Hematopoietic multipotent progenitor cell treated with erythropoietin and hydrocortisone succinate and interleukin-3 and kit ligand, for 17 days (in vitro differentiated cells): ENCODE results near the gene ZNF569.
"Not testable (repeated sequence)": the region's sequence is repeated elsewhere in the genome, so short reads cannot be mapped to it uniquely, and the experiment has no call there.

ENCODE experiments used
- DNase-seq: peaks from one replicate; pipeline ENCODE4 v3.0.0-alpha.2; 2015; ENCODE audit warnings: low spot score

Gene ZNF569

GRCh38 chr19:37466798-37467607, at the start of gene ZNF569:
Gene ZNF569, minus strand, starts transcription at chr19:37467444. Its CDS starts 22,523 bp downstream, at chr19:37444921.
- DNase-seq, result peak; percentile 79

GRCh38 chr19:37513397-37513796, 46.2 kb upstream of the ZNF569 start:
- no peak for DNase-seq

- no peak for DNase-seq
Observed at GRCh38 chr19:37511821-37512220, 44.6 kb upstream of the ZNF569 start.

GRCh38 chr19:37511186-37511585, 43.9 kb upstream of the ZNF569 start:
- DNase-seq, result no peak

- DNase-seq, result no peak
Observed at GRCh38 chr19:37507167-37507464, 39.9 kb upstream of the ZNF569 start.

GRCh38 chr19:37506387-37507166, 39.3 kb upstream of the ZNF569 start, which contains the start of gene ZNF793:
Gene ZNF793, plus strand, starts transcription at chr19:37506939. Its CDS starts 16,501 bp downstream, at chr19:37523440.
- DNase-seq, result no peak

GRCh38 chr19:37505958-37506386, 38.7 kb upstream of the ZNF569 start:
- DNase-seq, result no peak

- DNase-seq, result no peak
Observed at GRCh38 chr19:37492213-37492612, 25.0 kb upstream of the ZNF569 start.

GRCh38 chr19:37484406-37485168, 17.3 kb upstream of the ZNF569 start:
- no peak for DNase-seq

- no peak for DNase-seq
Observed at GRCh38 chr19:37472165-37472564, 4.9 kb upstream of the ZNF569 start.

- DNase-seq, result no peak
Observed at GRCh38 chr19:37470216-37470615, 3.0 kb upstream of the ZNF569 start.

- DNase-seq, result peak; percentile 45
Observed at GRCh38 chr19:37468961-37469777, 1.9 kb upstream of the ZNF569 start, which contains the start of gene ZNF570. Gene ZNF570, plus strand, starts transcription at chr19:37469356. Its CDS starts 999 bp downstream, at chr19:37470355.

GRCh38 chr19:37467608-37468090, 405 bp upstream of the ZNF569 start:
- no peak for DNase-seq

GRCh38 chr19:37466277-37466797, 907 bp downstream of the ZNF569 start:
- DNase-seq, result no peak

GRCh38 chr19:37452500-37453245, 14.6 kb downstream of the ZNF569 start:
- no peak for DNase-seq

- DNase-seq, result no peak
Observed at GRCh38 chr19:37413313-37414084, 53.7 kb downstream of the ZNF569 start.

GRCh38 chr19:37412700-37413099, 54.5 kb downstream of the ZNF569 start:
- no peak for DNase-seq

- DNase-seq, result not testable (repeated sequence)
Observed at GRCh38 chr19:37406140-37406846, 61.0 kb downstream of the ZNF569 start.

- DNase-seq, result no peak
Observed at GRCh38 chr19:37403403-37403802, 63.8 kb downstream of the ZNF569 start.
